HS-5 (cell line): ENCODE results near the gene RAET1G.
"Not testable (repeated sequence)": the region's sequence is repeated elsewhere in the genome, so short reads cannot be mapped to it uniquely, and the experiment has no call there.

Source experiments
- DNase-seq: peaks from one replicate; pipeline ENCODE4 v3.0.0-alpha.2; 2012; ENCODE audit warnings: low read depth

Gene RAET1G, protein sequence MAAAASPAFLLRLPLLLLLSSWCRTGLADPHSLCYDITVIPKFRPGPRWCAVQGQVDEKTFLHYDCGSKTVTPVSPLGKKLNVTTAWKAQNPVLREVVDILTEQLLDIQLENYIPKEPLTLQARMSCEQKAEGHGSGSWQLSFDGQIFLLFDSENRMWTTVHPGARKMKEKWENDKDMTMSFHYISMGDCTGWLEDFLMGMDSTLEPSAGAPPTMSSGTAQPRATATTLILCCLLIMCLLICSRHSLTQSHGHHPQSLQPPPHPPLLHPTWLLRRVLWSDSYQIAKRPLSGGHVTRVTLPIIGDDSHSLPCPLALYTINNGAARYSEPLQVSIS

DNA sequence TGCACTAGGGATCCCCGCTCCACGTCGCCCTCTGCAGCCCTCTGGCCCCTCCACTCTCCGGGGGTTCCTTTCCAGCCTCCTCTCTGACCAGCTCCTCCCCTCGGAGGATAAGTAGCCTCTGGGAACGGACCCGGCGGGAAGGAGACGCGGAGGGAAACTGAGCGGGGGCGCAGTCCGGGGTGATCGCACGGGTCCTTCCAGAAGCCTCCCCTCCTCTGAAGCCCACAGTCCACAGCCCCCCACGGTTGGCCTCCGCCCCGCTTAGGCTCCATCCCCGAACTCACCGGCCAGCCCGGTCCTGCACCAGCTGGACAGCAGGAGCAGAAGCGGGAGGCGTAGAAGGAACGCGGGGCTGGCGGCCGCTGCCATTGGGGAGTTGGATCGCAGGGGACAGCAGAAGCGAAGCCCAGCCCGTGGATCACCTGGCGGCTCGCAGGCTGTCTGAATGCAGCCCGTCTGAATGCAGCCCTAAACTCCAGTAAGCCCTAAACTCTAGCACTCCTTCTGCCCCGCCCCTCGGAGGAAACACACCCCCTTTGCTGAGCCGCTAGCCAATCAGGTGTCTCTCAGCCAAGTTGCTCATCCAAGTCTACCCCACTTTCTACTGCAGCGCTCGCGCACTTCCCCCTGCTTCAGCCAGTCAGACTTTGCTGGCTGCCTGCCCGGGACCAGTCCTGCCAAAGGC is at the start of gene RAET1G:
RAET1G (minus strand) TSS at position 480 of the 685 bp plus-strand sequence; CDS start at position 369, 111 bp downstream.
- DNase-seq: peak; percentile 83

DNA sequence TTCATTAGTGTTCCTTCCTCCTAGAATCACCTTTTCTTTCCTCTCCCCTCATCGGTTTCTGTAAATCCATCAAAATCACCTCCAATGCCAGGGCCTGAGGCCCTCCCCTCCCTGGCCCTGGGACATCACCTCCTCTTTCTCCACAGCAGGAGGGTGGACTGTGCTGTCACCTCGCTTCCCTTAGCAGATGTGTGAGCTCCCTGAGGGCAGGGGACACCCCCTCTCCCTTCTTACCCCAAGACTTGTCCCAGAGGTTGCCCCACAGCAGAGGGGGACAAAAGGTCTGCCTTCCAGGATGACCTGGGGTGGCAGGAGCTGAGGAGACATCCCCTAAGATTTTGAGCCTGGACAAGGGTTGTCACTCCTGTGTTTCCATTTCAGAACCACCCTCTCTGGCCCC is 46.7 kb upstream of the RAET1G start:
- no peak for DNase-seq

DNA sequence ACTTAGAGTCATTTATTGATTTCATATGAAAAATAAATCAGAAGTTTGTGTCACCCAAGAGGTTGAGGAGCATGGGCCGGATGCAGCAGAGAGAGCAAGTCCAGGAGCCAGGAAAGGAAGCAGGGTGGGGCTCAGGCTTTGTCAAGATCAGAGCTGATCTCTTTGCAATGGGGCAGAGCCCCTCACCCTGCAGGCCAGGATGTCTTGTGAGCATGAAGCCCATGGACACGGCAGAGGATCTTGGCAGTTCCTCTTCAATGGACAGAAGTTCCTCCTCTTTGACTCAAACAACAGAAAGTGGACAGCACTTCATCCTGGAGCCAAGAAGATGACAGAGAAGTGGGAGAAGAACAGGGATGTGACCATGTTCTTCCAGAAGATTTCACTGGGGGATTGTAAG is 46.0 kb upstream of the RAET1G start:
- not testable (repeated sequence) for DNase-seq

DNA sequence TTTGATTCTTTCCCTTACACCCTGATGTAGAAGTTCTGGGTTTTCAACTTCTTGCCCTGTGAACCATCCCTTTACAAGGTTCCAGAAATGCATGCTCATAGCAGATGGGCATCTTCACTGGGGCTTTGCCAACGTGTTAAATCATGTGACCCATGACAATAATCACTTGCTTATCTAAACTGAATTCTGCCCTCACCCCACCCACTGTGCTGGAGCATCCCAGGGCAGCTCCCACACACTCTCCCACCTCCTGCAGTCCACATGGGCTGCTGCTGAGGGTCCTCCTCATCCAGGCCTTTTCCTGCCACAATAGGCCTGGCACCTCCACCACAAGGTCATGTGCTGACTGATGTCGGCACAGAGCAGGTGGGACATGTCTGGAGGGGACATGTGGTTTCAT is 45.1 kb upstream of the RAET1G start:
- DNase-seq: not testable (repeated sequence)

DNA sequence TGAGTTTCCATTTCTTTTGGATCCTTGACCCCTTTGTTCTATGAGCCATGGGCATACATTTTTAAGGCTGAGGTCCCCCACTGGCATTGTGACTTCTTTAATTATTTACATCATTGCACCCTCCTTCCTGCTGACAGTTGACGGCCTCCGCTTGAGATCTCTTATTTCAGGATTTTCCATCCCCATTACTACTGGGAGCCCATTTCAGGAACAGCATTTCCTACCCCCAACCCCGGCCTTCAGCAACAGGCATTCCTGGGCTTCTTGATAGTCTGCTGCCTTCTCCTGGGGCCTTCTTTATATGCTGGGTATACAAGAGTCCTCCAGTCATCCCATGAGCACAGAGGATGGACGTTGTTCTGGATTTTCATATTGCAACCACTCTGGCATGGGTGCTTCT is 44.7 kb upstream of the RAET1G start:
- DNase-seq: no peak

DNA sequence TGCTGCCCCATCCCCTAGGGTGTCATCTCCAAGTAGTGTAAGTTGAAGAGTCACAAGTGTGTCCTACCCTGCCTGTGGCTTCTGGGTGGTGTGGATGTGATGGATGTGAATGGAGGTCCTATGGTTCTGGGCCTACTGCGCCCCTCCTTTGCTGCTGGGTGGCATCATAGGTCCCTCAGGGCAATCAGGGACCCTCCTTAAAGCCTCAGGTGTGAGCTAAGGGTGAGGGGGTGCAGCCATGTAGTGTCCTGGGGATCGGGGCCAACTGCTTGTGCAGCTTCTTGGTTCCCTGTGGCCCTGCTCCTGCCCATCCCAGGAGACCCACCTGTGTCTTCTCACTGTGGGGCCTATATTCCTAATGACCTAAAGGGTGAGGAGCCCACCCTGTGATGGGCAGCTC is 43.4 kb upstream of the RAET1G start:
- DNase-seq: not testable (repeated sequence)

DNA sequence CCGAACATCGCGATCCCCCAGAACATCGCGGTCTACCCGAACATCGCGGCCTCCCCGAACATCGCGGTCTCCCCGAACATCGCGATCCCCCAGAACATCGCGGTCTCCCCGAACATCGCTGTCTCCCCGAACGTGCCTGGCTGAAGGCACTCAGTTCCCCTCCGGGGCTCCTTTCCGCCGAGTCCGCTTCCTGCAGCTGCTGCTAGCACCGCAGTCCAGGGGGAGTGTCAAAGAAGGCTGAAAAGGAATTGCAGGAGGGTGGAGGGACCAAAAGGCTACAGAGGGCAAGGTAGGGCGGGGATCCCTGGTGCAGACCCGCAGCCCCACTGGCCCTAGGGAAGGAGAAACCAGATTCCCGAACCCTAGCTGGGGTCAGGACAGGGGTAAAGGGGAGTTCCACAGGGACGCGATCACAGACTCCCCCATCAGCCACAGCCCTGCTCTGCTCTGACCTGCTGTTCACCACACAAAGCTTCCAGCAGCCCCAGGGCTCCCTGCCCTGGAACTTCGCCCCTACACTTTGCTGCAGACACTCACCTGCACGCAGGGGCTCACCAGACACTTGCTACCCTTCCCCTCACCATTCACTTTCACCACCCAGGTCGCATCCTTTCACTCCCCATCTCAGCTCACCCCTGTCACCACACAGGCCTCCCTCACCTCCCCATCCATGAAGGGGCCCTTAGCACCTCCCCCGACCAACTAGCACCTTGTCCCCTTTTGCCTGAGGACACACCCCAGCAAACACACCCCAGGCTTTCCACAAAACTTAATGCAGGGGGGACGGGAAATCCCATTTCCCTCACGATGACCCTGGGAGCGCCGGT is 42.5 kb upstream of the RAET1G start:
- no peak for DNase-seq

DNA sequence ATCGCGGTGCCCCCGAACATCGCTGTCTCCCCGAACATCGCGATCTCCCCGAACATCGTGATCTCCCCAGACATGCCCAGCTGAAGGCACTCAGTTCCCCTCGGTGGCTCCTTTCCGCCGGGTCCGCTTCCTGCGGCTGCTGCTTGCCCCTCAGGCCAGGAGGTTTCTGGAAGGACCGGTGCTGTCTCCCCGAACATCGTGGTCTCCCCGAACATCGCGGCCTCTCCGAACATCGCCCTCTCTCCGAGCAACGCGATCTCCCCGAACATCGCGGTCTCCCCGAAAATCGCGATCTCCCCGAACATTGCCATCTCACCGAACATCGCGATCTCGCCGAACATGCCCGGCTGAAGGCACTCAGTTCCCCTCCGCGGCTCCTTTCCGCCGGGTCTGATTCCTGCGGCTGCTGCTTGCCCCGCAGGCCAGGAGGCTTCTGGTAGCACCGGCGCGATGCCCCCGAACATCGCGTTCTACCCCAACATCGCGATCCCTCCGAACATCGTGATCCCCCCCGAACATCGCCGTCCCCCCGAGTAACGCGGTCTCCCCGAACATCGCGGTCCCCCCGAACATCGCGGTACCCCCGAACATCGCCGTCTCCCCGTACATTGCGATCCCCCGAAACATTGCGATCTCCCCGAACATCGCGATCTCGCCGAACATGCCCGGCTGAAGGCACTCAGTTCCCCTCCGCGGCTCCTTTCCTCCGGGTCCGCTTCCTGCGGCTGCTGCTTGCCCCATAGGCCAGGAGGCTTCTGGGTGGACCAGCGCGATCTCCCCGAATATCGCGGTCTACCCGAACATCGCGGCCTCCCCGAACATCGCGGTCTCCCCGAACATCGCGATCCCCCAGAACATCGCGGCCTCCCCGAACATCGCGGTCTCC is 41.6 kb upstream of the RAET1G start:
- no peak for DNase-seq

DNA sequence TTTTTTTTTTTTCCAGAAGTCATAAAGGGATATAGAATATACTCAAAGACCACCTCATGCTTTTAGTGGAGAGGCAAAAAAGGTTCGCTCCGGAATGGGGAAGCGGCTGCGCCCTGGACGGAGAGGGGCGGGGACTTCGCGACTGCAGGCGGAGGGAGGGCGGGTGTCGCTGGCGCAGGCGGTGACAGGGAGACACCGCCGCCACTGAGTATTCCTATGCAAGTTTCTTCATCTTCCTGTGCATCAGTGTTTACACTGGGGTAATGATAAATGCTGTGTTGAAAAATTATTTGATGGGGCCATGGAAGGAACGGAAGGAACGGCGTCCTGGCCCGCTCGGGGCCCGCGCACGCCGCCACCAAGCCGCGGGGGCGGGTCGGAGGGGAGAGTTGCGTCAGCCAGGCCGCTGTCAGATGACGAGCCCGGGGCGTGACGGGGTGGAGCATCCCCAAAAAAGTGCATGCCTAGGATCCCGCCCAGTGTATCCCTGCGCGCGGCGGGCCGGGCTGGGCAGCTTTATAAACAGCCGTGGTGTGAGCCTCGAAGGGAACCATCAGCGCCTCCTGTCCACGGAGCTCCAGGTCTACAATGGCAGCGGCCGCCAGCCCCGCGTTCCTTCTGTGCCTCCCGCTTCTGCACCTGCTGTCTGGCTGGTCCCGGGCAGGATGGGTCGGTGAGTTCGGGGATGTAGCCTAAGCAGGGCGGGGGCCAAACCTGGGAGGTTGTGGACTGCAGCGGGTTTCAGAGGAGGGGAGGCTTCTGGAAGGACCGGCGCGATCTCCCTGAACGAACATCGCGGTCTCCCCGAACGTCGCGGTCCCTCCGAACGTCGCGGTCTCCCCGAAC is 40.8 kb upstream of the RAET1G start, which contains the start of gene ULBP1:
ULBP1 (plus strand) TSS at position 482 of the 846 bp plus-strand sequence; CDS start at position 589, 107 bp downstream.
- DNase-seq: no peak

DNA sequence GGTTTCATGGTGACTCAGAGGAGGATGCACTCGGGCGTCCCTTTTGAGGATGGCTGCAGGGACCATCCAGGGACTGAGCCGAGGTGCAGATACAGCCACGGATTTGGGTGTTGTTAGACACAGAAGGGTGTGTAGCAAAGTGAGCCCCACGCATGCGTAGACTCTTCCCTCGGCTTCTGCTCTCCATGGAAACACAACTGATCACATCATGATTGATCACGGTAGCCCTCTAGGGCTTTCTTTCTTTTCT is 40.2 kb upstream of the RAET1G start:
- DNase-seq: no peak

DNA sequence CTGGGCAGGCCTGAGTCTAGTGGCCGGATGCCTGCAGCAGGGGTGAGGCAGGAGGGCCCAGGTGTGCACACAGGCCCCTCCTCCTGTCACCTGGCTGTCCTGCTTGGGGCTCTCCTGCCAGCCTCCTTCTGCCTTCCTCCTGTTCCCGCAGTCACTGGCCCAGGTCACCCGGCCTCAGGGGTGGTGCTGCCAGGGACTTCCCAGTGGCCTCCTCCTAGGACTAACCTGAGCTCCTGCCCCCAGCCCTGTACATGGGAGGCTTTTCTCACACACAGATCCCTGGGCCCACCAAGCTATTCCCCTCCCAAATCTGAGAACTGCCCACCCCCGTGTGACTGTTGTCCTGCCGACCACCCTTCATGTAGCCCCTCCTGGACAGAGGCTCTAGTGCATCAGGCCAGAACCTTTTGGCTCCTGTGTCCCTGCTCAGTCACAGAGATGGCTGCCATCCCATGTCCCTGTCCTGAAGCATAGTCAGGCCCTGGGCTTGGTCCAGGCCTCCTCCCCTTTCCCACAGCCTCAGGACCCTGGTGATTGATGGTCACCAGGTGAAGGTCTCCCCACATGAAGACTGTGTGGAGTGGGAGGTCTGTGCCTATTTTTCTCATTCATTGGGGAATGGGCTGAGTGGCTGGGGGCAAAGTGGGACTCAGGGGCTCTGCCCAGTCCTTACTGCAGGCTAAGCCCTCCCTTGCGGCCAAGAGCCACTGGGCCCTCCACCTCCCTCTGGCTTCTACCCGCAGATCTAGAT is 39.7 kb upstream of the RAET1G start:
- no peak for DNase-seq

DNA sequence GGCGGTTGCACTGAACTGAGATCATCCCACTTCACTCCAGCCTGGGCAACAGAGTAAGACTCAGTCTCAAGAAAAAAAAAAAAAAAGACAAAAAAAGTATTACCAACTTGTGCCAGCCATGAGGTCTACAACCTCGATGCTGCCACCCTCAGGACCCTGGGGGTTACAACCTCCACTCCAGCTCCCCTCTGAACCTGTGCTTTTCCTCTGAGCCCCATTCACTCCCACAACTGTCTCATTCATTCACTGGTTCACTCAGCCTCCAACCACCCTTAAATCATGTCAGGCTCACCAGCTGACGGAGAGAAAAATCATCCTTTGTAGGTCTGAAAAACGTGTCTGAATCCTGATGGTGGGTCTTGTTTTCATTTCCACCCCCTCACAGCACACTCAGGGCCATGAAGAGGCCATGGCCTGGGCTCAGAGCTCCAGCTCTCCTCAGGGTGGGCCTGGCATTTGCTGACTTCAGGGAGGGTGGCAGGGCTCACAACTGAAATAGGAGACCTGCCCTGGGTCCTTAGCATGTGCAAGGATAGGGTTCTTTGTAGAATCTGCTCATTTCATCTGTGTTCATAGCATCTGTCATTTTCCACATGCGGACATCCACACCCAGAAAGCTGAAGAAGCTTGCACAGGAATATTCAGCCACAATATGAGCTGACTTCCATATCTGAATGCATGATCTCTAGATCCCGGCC is 39.0 kb upstream of the RAET1G start:
- no peak for DNase-seq

DNA sequence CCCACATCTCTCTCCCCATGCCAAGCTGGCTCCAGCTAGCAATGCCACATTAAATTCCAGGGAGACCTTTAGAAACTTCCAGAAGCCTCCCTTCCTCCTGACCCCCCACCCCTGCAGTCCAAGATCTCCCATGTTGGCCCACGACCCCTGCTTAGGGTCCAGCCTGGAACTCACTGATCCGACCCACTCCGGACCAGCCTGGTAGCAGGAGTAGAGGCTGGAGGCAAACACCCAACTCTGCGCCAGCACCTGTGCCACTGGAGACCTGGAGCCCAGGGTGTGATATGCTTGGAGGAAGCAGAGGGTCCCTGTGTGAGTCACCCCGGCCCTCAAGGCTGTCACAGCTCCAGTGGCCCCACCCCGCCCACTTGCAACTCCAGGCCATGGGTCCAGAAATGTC is 37.6 kb upstream of the RAET1G start:
- no peak for DNase-seq

DNA sequence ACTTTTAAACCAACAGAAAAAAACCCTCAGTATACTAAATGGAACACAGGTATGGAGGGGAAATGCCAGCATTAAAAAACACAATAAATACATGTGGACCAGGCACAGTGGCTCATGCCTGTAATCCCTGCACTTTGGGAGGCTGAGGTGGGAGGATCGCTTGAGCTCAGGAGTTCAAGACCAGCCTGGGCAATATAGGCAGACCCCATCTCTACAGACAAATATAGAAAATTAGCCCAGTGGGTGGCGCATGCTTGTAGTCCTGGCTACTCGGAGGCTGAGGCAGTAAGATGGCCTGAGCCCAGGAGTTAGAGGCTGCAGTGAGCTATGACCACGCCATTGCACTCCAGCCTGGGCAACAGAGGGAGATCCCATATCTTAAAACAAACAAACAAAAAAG is 36.9 kb upstream of the RAET1G start:
- not testable (repeated sequence) for DNase-seq

DNA sequence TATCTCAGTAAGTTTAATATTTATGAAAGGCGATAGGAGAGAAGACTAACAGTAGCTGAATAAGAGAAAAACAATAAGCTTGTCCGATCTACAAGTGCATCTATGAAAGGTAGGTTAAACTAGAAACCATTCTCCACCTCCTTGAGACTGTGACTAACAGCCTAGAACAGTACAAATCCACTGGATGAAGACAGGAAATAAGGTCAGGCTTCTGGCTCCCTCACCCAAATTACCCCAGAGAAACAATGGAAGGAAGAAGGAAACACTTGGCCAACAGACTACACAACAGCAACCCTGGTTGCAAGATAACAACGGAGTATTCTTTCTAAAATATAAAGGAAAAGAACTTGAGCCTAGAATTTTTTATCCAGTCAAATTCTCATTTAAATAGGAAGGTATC is 35.2 kb upstream of the RAET1G start:
- not testable (repeated sequence) for DNase-seq

DNA sequence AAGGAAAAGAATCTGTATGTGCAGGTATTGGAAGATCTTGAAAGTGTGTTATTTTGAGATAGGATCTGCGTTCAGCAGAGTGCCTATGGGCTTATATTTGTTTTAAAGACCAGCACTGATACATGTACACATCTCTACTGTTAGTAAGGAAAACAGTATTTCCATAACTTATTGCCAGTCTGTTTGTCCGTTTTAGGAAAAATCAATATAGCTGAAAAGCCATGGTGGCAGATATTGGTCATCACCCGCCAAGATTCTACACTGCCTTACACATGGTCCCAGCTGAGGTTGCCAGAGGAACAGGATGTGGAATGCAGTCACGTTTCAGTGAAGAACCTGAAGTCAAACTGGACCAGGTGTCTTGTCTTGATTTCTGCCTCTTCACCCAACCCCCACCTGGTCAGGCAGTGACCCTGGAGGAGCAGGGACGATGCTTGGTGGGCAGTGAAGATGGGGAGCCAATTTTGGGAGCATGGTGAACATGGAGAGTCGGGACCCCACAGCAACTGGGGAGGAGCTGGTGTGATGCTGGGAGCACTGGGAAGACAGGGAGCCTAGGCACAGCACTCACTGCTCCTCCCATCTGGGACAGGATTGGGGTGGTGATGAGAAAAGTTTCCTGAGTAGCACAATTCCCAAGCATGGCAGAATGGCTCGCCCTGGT is 32.9 kb upstream of the RAET1G start:
- DNase-seq: not testable (repeated sequence)

DNA sequence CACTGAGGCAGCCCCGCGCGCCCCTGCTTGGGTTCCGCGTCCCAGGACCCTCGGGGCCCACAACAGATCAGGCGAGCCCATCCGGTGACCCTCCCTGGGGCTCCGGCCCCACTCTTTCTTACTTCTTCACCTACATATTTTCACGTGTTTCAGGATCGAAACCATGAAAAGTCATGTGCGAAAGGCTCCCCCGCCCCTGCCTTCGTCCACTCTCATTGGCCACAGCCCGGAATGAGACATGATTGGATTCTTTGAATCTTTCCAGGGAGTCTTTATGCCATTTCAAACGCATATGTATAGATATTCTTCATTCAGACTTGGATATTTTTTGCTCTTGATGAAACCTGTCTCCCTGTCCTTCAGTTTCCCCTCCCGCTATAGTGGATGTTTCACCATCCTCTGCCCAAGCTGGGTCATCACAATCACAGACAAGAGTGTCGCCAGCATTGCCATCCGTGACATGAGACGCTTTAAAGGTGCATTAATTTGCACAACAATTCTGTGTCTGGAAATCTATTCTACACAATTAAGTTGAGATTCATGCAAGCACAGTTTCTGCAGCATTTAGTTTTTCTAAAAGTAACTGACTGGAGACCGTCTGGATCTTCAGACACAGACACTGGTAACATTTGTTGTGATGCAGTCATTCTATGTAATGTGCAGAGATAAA is 32.2 kb upstream of the RAET1G start:
- not testable (repeated sequence) for DNase-seq

DNA sequence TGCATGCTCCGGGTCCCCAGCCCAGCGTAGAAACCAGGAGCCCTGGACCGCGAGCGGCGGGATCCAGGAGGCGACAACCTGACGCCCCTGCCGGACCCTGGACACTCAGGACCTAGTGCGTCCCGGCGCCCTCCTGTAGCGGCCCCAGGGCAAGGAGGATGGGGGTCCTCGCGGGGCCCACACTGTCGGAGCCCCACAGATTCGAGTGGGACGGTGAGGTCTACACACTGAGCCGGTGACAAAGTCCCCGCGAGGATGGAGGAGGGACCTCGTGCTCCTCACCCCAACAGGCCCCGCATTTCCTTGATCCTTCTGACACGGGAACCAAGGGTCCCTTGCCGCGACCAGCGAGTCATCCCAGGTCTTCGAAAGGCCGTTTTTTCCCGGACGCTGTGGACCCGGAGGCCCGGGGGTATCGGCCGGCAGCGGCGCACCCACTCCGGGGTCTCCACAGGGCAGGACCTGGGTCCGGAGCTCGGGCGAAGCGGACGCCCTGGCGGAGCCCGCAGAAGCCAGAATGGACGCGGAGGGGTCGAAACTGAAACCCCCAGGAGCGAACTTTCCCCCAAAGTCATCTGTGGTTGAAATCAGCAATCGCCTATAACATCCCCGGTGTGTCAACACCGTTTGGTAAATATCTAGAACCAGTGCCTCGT is 31.5 kb upstream of the RAET1G start:
- not testable (repeated sequence) for DNase-seq
